ENCODE results near the gene TTLL11. TPM values are rescaled to one million over a fixed set of nuclear protein-coding genes. Genes with fewer than 3 reads are reported as not detected.
A peak's percentile ranks its signal among the peaks of the same experiment; 100 is the strongest.

The TTLL11 gene
- total RNA-seq, 1 donor from 2014 or later: 6.9 TPM

GRCh38 chr9:121892706-121893105 lies 200.4 kb downstream of the TTLL11 start:
- Histone ChIP-seq H3K4me1 (ENCODE audit: insufficient read depth, low read length) (peaks cover 23% of the 10 kb centered on the region), H3K9ac (ENCODE audit: low read length) (no peak overlapping the region), H2AFZ (ENCODE audit: low read depth, low read length) (no peak overlapping the region), H3K4me3 (ENCODE audit: insufficient read depth, low read depth, low read length) (no peak overlapping the region), H3K4me2 (ENCODE audit: low read length) (no peak overlapping the region), H3K79me2 (ENCODE audit: insufficient read depth, low read length) (no peaks in the 10 kb centered on the region), H3K36me3 (ENCODE audit: insufficient read depth, low read length) (no peaks in the 10 kb centered on the region), H4K20me1 (ENCODE audit: insufficient read depth, low read length) (no peaks in the 10 kb centered on the region), H3K27me3 (ENCODE audit: insufficient read depth, low read length) (no peaks in the 10 kb centered on the region), H3K9me3 (ENCODE audit: insufficient read depth, low read depth, low read length) (no peaks in the 10 kb centered on the region), H3K27ac (ENCODE audit: low read depth, low read length) (no peak overlapping the region)
- DNase-seq (ENCODE audit: low read depth) (no peak), FAIRE-seq (no peak)
- H3K27me3 Mint-ChIP-seq (ENCODE audit: low read depth, unreplicated experiment): peaks cover 10% of the 10 kb centered on the region
- peaks cover 36% of the 10 kb centered on the region for H3K4me1 Mint-ChIP-seq (ENCODE audit: low read depth, unreplicated experiment)
- no peak overlapping the region for H3K4me3 Mint-ChIP-seq (ENCODE audit: unreplicated experiment)
- no peak for TF ChIP-seq EZH2 (IDR thresholded peaks at IDR 0.05; ENCODE audit: insufficient read depth, low read length)
- TF ChIP-seq, protein P1, sequence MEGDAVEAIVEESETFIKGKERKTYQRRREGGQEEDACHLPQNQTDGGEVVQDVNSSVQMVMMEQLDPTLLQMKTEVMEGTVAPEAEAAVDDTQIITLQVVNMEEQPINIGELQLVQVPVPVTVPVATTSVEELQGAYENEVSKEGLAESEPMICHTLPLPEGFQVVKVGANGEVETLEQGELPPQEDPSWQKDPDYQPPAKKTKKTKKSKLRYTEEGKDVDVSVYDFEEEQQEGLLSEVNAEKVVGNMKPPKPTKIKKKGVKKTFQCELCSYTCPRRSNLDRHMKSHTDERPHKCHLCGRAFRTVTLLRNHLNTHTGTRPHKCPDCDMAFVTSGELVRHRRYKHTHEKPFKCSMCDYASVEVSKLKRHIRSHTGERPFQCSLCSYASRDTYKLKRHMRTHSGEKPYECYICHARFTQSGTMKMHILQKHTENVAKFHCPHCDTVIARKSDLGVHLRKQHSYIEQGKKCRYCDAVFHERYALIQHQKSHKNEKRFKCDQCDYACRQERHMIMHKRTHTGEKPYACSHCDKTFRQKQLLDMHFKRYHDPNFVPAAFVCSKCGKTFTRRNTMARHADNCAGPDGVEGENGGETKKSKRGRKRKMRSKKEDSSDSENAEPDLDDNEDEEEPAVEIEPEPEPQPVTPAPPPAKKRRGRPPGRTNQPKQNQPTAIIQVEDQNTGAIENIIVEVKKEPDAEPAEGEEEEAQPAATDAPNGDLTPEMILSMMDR (IDR thresholded peaks at IDR 0.05; ENCODE audit: insufficient read depth, low read depth, low read length): no peak
- H3K36me3 Mint-ChIP-seq (ENCODE audit: low read depth, unreplicated experiment): no peaks in the 10 kb centered on the region
- H3K9me3 Mint-ChIP-seq (ENCODE audit: unreplicated experiment): peaks cover 2% of the 10 kb centered on the region
- no peak overlapping the region for H3K27ac Mint-ChIP-seq (ENCODE audit: unreplicated experiment)

GRCh38 chr9:121890746-121891145 lies 202.4 kb downstream of the TTLL11 start:
- DNase-seq (ENCODE audit: low read depth) (no peak), FAIRE-seq (no peak)
- no peaks in the 10 kb centered on the region for H3K79me2 ChIP-seq (ENCODE audit: insufficient read depth, low read length)
- no peaks in the 10 kb centered on the region for H3K9me3 ChIP-seq (ENCODE audit: insufficient read depth, low read depth, low read length)
- H3K4me2 ChIP-seq (ENCODE audit: low read length): no peak overlapping the region
- no peak overlapping the region for H3K27ac ChIP-seq (ENCODE audit: low read depth, low read length)
- Mint-ChIP-seq H3K4me3 (ENCODE audit: unreplicated experiment) (no peak overlapping the region), H3K27me3 (ENCODE audit: low read depth, unreplicated experiment) (no peaks in the 10 kb centered on the region), H3K27ac (ENCODE audit: unreplicated experiment) (no peak overlapping the region), H3K9me3 (ENCODE audit: unreplicated experiment) (peaks cover 2% of the 10 kb centered on the region), H3K4me1 (ENCODE audit: low read depth, unreplicated experiment) (peaks cover 44% of the 10 kb centered on the region), H3K36me3 (ENCODE audit: low read depth, unreplicated experiment) (no peaks in the 10 kb centered on the region)
- no peaks in the 10 kb centered on the region for H3K27me3 ChIP-seq (ENCODE audit: insufficient read depth, low read length)
- no peaks in the 10 kb centered on the region for H3K36me3 ChIP-seq (ENCODE audit: insufficient read depth, low read length)
- no peak for TF ChIP-seq EZH2 (IDR thresholded peaks at IDR 0.05; ENCODE audit: insufficient read depth, low read length)
- TF ChIP-seq, protein P1 (IDR thresholded peaks at IDR 0.05; ENCODE audit: insufficient read depth, low read depth, low read length): no peak
- H2AFZ ChIP-seq (ENCODE audit: low read depth, low read length): no peak overlapping the region
- peaks cover 43% of the 10 kb centered on the region for H3K4me1 ChIP-seq (ENCODE audit: insufficient read depth, low read length)
- no peaks in the 10 kb centered on the region for H4K20me1 ChIP-seq (ENCODE audit: insufficient read depth, low read length)
- no peak overlapping the region for H3K9ac ChIP-seq (ENCODE audit: low read length)
- no peak overlapping the region for H3K4me3 ChIP-seq (ENCODE audit: insufficient read depth, low read depth, low read length)

GRCh38 chr9:121889990-121890563 lies 203.0 kb downstream of the TTLL11 start:
- no peaks in the 10 kb centered on the region for H3K27me3 Mint-ChIP-seq (ENCODE audit: low read depth, unreplicated experiment)
- H3K27me3 ChIP-seq (ENCODE audit: insufficient read depth, low read length): no peaks in the 10 kb centered on the region
- H2AFZ ChIP-seq (ENCODE audit: low read depth, low read length): no peak overlapping the region
- peaks cover 50% of the 10 kb centered on the region for H3K4me1 Mint-ChIP-seq (ENCODE audit: low read depth, unreplicated experiment)
- DNase-seq (ENCODE audit: low read depth) (peak; percentile 40), FAIRE-seq (peak; percentile 39)
- peaks cover 2% of the 10 kb centered on the region for H3K9me3 Mint-ChIP-seq (ENCODE audit: unreplicated experiment)
- peaks cover 49% of the 10 kb centered on the region for H3K4me1 ChIP-seq (ENCODE audit: insufficient read depth, low read length)
- H3K9me3 ChIP-seq (ENCODE audit: insufficient read depth, low read depth, low read length): no peaks in the 10 kb centered on the region
- no peaks in the 10 kb centered on the region for H3K36me3 Mint-ChIP-seq (ENCODE audit: low read depth, unreplicated experiment)
- peak overlapping the region; percentile 6 for H3K4me2 ChIP-seq (ENCODE audit: low read length)
- peak overlapping the region; percentile 28 for H3K27ac Mint-ChIP-seq (ENCODE audit: unreplicated experiment)
- no peak overlapping the region for H3K4me3 ChIP-seq (ENCODE audit: insufficient read depth, low read depth, low read length)
- H3K79me2 ChIP-seq (ENCODE audit: insufficient read depth, low read length): no peaks in the 10 kb centered on the region
- TF ChIP-seq, protein P1 (IDR thresholded peaks at IDR 0.05; ENCODE audit: insufficient read depth, low read depth, low read length): no peak
- TF ChIP-seq EZH2 (IDR thresholded peaks at IDR 0.05; ENCODE audit: insufficient read depth, low read length): no peak
- H4K20me1 ChIP-seq (ENCODE audit: insufficient read depth, low read length): no peaks in the 10 kb centered on the region
- H3K27ac ChIP-seq (ENCODE audit: low read depth, low read length): no peak overlapping the region
- H3K9ac ChIP-seq (ENCODE audit: low read length): no peak overlapping the region
- no peak overlapping the region for H3K4me3 Mint-ChIP-seq (ENCODE audit: unreplicated experiment)
- H3K36me3 ChIP-seq (ENCODE audit: insufficient read depth, low read length): no peaks in the 10 kb centered on the region
